Trophoblast cell (in vitro differentiated cells and primary cell): Measurements from ENCODE around the gene TIGD4.
"Not testable (repeated sequence)": the region's sequence is repeated elsewhere in the genome, so short reads cannot be mapped to it uniquely, and the experiment has no call there.

Experiments
- DNase-seq, 2 donors: peaks; one replicate each; pipeline ENCODE4 v3.0.0-alpha.2; 2016
- H2AFZ ChIP-seq: 2 replicates; pipeline ENCODE4 v1.6.1; 2013; ENCODE audit warnings: low read length, moderate library complexity, mild to moderate bottlenecking; ENCODE audit not compliant: insufficient read depth, poor library complexity
- H2AK5ac ChIP-seq: 2 replicates; pipeline ENCODE4 v1.6.1; 2013; ENCODE audit warnings: mild to moderate bottlenecking, low read length
- H2BK120ac ChIP-seq: 2 replicates; pipeline ENCODE4 v1.6.1; 2013; ENCODE audit warnings: low read length, mild to moderate bottlenecking, moderate library complexity; ENCODE audit not compliant: insufficient read depth, poor library complexity
- H2BK12ac ChIP-seq: 2 replicates; pipeline ENCODE4 v1.6.1; 2013; ENCODE audit warnings: mild to moderate bottlenecking, low read length, moderate library complexity
- H2BK5ac ChIP-seq: 2 replicates; pipeline ENCODE4 v1.6.1; 2013; ENCODE audit warnings: low read length, low read depth, moderate library complexity, mild to moderate bottlenecking; ENCODE audit not compliant: poor library complexity
- H3K14ac ChIP-seq: 2 replicates; pipeline ENCODE4 v1.6.1; 2013; ENCODE audit warnings: mild to moderate bottlenecking, low read length
- H3K18ac ChIP-seq: 2 replicates; pipeline ENCODE4 v1.6.1; 2013; ENCODE audit warnings: mild to moderate bottlenecking, low read length
- H3K23ac ChIP-seq: 2 replicates; pipeline ENCODE4 v1.6.1; 2013; ENCODE audit warnings: low read length
- H3K27ac ChIP-seq: 2 replicates; pipeline ENCODE4 v1.5.1; 2013; ENCODE audit warnings: low read depth, mild to moderate bottlenecking, inconsistent platforms, low read length, moderate library complexity
- H3K27me3 ChIP-seq: 2 replicates; pipeline ENCODE4 v1.6.1; 2013; ENCODE audit warnings: inconsistent platforms, mild to moderate bottlenecking, low read length, moderate library complexity; ENCODE audit not compliant: insufficient read depth
- H3K36me3 ChIP-seq, 2 experiments: 1 replicate in 1 of 2; 2 replicates in 1 of 2; pipeline ENCODE4 v1.6.1; 2013; ENCODE audit warnings: low read length in 2 of 2, mild to moderate bottlenecking in 2 of 2, moderate library complexity in 1 of 2; ENCODE audit not compliant: insufficient read depth in 2 of 2, control insufficient read depth in 1 of 2
- H3K4ac ChIP-seq: 2 replicates; pipeline ENCODE4 v1.6.1; 2013; ENCODE audit warnings: low read depth, mild to moderate bottlenecking, low read length, moderate library complexity
- H3K4me1 ChIP-seq, 2 experiments: 1 replicate in 1 of 2; 2 replicates in 1 of 2; pipeline ENCODE4 v1.6.1; 2013; ENCODE audit warnings: low read length in 2 of 2, mild to moderate bottlenecking in 2 of 2, moderate library complexity in 1 of 2; ENCODE audit not compliant: insufficient read depth in 2 of 2, control insufficient read depth in 1 of 2
- H3K4me2 ChIP-seq: 2 replicates; pipeline ENCODE4 v1.6.1; 2013; ENCODE audit warnings: inconsistent platforms, mild to moderate bottlenecking, low read length, moderate library complexity
- H3K4me3 ChIP-seq: 2 replicates; pipeline ENCODE4 v1.5.1; 2013; ENCODE audit warnings: mild to moderate bottlenecking, low read depth, low read length, inconsistent platforms
- H3K79me1 ChIP-seq: one replicate; pipeline ENCODE4 v1.6.1; 2013; ENCODE audit warnings: low read length
- H3K79me2 ChIP-seq: 2 replicates; pipeline ENCODE4 v1.6.1; 2013; ENCODE audit warnings: low read length, mild to moderate bottlenecking; ENCODE audit not compliant: control insufficient read depth, insufficient read depth, poor library complexity
- H3K9ac ChIP-seq: 2 replicates; pipeline ENCODE4 v1.6.1; 2013; ENCODE audit warnings: mild to moderate bottlenecking, low read length
- H3K9me3 ChIP-seq: 2 replicates; pipeline ENCODE4 v1.6.1; 2013; ENCODE audit warnings: low read depth, mild to moderate bottlenecking, control low read depth, inconsistent platforms, low read length; ENCODE audit not compliant: insufficient read depth
- H4K12ac ChIP-seq: 2 replicates; pipeline ENCODE4 v1.6.1; 2013; ENCODE audit warnings: low read depth, mild to moderate bottlenecking, low read length, moderate library complexity
- H4K8ac ChIP-seq: 2 replicates; pipeline ENCODE4 v1.6.1; 2013; ENCODE audit warnings: low read depth, mild to moderate bottlenecking, low read length, moderate library complexity
- H4K91ac ChIP-seq: one replicate; pipeline ENCODE4 v1.6.1; 2013; ENCODE audit warnings: low read depth, mild to moderate bottlenecking, low read length, moderate library complexity
- WGBS: extraction: QIAGEN DNeasy Blood & Tissue Kit; methylation state at CpG from one replicate; pipeline ENCODE4 v1.1.7; 2013; ENCODE audit warnings: missing lambda C conversion rate; ENCODE audit not compliant: insufficient read length, insufficient coverage; ENCODE audit errors: extremely low coverage; 5-methylcytosine and 5-hydroxymethylcytosine counted together

TIGD4 gene

GRCh38 chr4:152773953-152774352 is 5.6 kb downstream of the TIGD4 start:
- H2BK5ac ChIP-seq = no peak overlapping the region
- no peak overlapping the region for H2AK5ac ChIP-seq
- H3K4ac ChIP-seq = no peak overlapping the region
- H2BK12ac ChIP-seq = no peak overlapping the region
- H4K91ac ChIP-seq = no peak overlapping the region
- no peak overlapping the region for H4K12ac ChIP-seq
- no peak overlapping the region for H4K8ac ChIP-seq
- H3K79me2 ChIP-seq = no peaks in the 10 kb centered on the region
- H3K4me1 ChIP-seq = peaks cover 0 to 3% of the 10 kb centered on the region in 2 experiments
- no peak overlapping the region for H3K4me3 ChIP-seq
- no peak overlapping the region for H3K9ac ChIP-seq
- no peaks in the 10 kb centered on the region for H3K79me1 ChIP-seq
- no peak overlapping the region for H3K23ac ChIP-seq
- no peak overlapping the region for H2BK120ac ChIP-seq
- H2AFZ ChIP-seq = no peak overlapping the region
- no peaks in the 10 kb centered on the region for H3K27me3 ChIP-seq
- H3K4me2 ChIP-seq = no peak overlapping the region
- no peak for DNase-seq
- H3K18ac ChIP-seq = no peak overlapping the region
- H3K9me3 ChIP-seq = no peaks in the 10 kb centered on the region
- WGBS = no CpG with 5 or more reads among the region's 1 CpG
- no peak overlapping the region for H3K14ac ChIP-seq
- H3K27ac ChIP-seq = no peak overlapping the region
- no peaks in the 10 kb centered on the region for H3K36me3 ChIP-seq

GRCh38 chr4:152773339-152773738 is 6.2 kb downstream of the TIGD4 start:
- no peaks in the 10 kb centered on the region for H3K27me3 ChIP-seq
- H3K18ac ChIP-seq = no peak overlapping the region
- no peak overlapping the region for H2AFZ ChIP-seq
- H3K4me1 ChIP-seq = no peaks in the 10 kb centered on the region
- H3K9me3 ChIP-seq = no peaks in the 10 kb centered on the region
- no peak overlapping the region for H4K12ac ChIP-seq
- H3K79me1 ChIP-seq = no peaks in the 10 kb centered on the region
- no peak overlapping the region for H2BK5ac ChIP-seq
- H3K23ac ChIP-seq = no peak overlapping the region
- no peak overlapping the region for H4K8ac ChIP-seq
- no peak overlapping the region for H3K14ac ChIP-seq
- no peak overlapping the region for H2BK12ac ChIP-seq
- no peak overlapping the region for H2BK120ac ChIP-seq
- H3K9ac ChIP-seq = no peak overlapping the region
- no CpG with 5 or more reads among the region's 2 CpGs for WGBS
- H3K4me2 ChIP-seq = no peak overlapping the region
- H3K36me3 ChIP-seq = no peaks in the 10 kb centered on the region
- no peak overlapping the region for H3K27ac ChIP-seq
- H3K4ac ChIP-seq = no peak overlapping the region
- H4K91ac ChIP-seq = no peak overlapping the region
- H2AK5ac ChIP-seq = no peak overlapping the region
- H3K79me2 ChIP-seq = no peaks in the 10 kb centered on the region
- H3K4me3 ChIP-seq = no peak overlapping the region
- DNase-seq = no peak

GRCh38 chr4:152771741-152772533 is 7.6 kb downstream of the TIGD4 start:
- Histone ChIP-seq H4K91ac (no peak overlapping the region), H2BK5ac (no peak overlapping the region), H3K9ac (no peak overlapping the region), H4K8ac (no peak overlapping the region), H3K14ac (no peak overlapping the region), H3K79me1 (no peaks in the 10 kb centered on the region), H3K27ac (no peak overlapping the region), H3K4me1 (no peaks in the 10 kb centered on the region), H3K27me3 (no peaks in the 10 kb centered on the region), H3K36me3 (no peaks in the 10 kb centered on the region), H3K9me3 (no peaks in the 10 kb centered on the region), H4K12ac (no peak overlapping the region), H3K4me2 (no peak overlapping the region), H2BK120ac (no peak overlapping the region), H2AK5ac (no peak overlapping the region), H3K4ac (no peak overlapping the region), H3K23ac (no peak overlapping the region), H2AFZ (no peak overlapping the region), H3K18ac (no peak overlapping the region), H2BK12ac (no peak overlapping the region), H3K79me2 (no peaks in the 10 kb centered on the region), H3K4me3 (no peak overlapping the region)
- no peak for DNase-seq
- 100% methylated on average over 1 of the region's 3 CpGs for whole genome bisulfite sequencing

GRCh38 chr4:152765069-152765737 is 14.3 kb downstream of the TIGD4 start:
- DNase-seq, H4K8ac ChIP-seq: not testable (repeated sequence)

More at GRCh38 chr4:152765069-152765737, 14.3 kb downstream of the TIGD4 start:
- no CpG with 5 or more reads among the region's 54 CpGs for WGBS
- H3K18ac ChIP-seq, H3K4me2 ChIP-seq, H4K12ac ChIP-seq, H3K9ac ChIP-seq, H3K4me1 ChIP-seq, H2AK5ac ChIP-seq, H4K91ac ChIP-seq, H3K36me3 ChIP-seq, H3K23ac ChIP-seq, H3K4ac ChIP-seq, H3K4me3 ChIP-seq, H3K14ac ChIP-seq, H2BK5ac ChIP-seq, H3K79me2 ChIP-seq, H3K27ac ChIP-seq, H3K79me1 ChIP-seq, H2AFZ ChIP-seq, H3K27me3 ChIP-seq, H3K9me3 ChIP-seq, H2BK12ac ChIP-seq, H2BK120ac ChIP-seq: not testable (repeated sequence)
